SK-N-MC (cell line): ENCODE results near the gene PCED1A.

Experiments
- EZH2 ChIP-seq: fragments of 200-600 bp; sonication (generic); IDR thresholded peaks from one replicate; pipeline ENCODE4 v1.6.1; 2017; ENCODE audit warnings: antibody characterized with exemption
- POLR2AphosphoS5 ChIP-seq: IDR thresholded peaks from 2 replicates; pipeline ENCODE4 v1.6.1; 2012; ENCODE audit warnings: mild to moderate bottlenecking, low read depth, low read length, borderline replicate concordance

GRCh38 chr20:2794202-2794748, 46.2 kb downstream of the PCED1A start:
- no peak for TF ChIP-seq POLR2AphosphoS5
- TF ChIP-seq EZH2, result no peak
